Small intestine (tissue), 7 donors: ENCODE measurements around the gene STK33. TPM values are rescaled to one million over a fixed set of nuclear protein-coding genes. Genes with fewer than 3 reads are reported as not detected.

Experiments used
- DNase-seq, 2 donors: peaks; one replicate each; pipeline versions ENCODE4 v3.0.0 to v3.0.0-alpha.2; 2013
- FAIRE-seq: peaks from 2 replicates; lab custom pipeline; 2012; peaks lifted over from hg19 to GRCh38; lab: Jason Lieb, UNC
- H3K27ac ChIP-seq, 3 donors: one replicate each; pipeline ENCODE4 v1.5.1; 2013; ENCODE audit warnings: low read length in 2 of 3, mild to moderate bottlenecking in 2 of 3, control low read depth in 1 of 3, inconsistent platforms in 1 of 3, low read depth in 1 of 3, moderate library complexity in 1 of 3
- H3K27me3 ChIP-seq, 3 donors: one replicate each; pipeline ENCODE4 v1.6.1; 2013; ENCODE audit warnings: low read length in 3 of 3, inconsistent platforms in 1 of 3; ENCODE audit not compliant: control insufficient read depth in 3 of 3, insufficient read depth in 3 of 3
- H3K36me3 ChIP-seq, 3 donors: one replicate each; pipeline ENCODE4 v1.6.1; 2013; ENCODE audit warnings: low read length in 3 of 3, inconsistent platforms in 1 of 3, low read depth in 1 of 3, mild to moderate bottlenecking in 1 of 3, moderate library complexity in 1 of 3; ENCODE audit not compliant: control insufficient read depth in 3 of 3, insufficient read depth in 2 of 3
- H3K4me1 ChIP-seq, 3 donors: one replicate each; pipeline ENCODE4 v1.6.1; 2013; ENCODE audit warnings: low read length in 2 of 3, inconsistent platforms in 1 of 3, low read depth in 1 of 3, mild to moderate bottlenecking in 1 of 3, moderate library complexity in 1 of 3; ENCODE audit not compliant: control insufficient read depth in 3 of 3, insufficient read depth in 2 of 3
- H3K4me3 ChIP-seq, 3 donors: one replicate each; pipeline ENCODE4 v1.5.1; 2013; ENCODE audit warnings: low read length in 3 of 3, control low read depth in 1 of 3, inconsistent platforms in 1 of 3, low read depth in 1 of 3, mild to moderate bottlenecking in 1 of 3, moderate library complexity in 1 of 3
- H3K9me3 ChIP-seq, 2 donors: one replicate each; pipeline ENCODE4 v1.6.1; 2013; ENCODE audit warnings: low read depth in 1 of 2, low read length in 1 of 2; ENCODE audit not compliant: control insufficient read depth in 2 of 2, insufficient read depth in 1 of 2
- WGBS, 3 donors: extraction: QIAGEN DNeasy Blood & Tissue Kit; methylation state at CpG; one replicate each; pipeline ENCODE4 v1.1.7; 2013; 5-methylcytosine and 5-hydroxymethylcytosine counted together
- polyA plus RNA-seq, 4 donors: library from polyadenylated mRNA; stranded (reverse) in 3 of 4; unstranded in 1 of 4; fragments of 200-250 nt in 3 of 4; fragments of 120-200 nt in 1 of 4; gene quantifications; one replicate each; pipeline versions ENCODE4 v1.2.1 to v1.2.3, GENCODE V29; 2013
- donor health status: healthy with polysubstance abuse.
- donor health status: control.
- donor health status: control.
- donor health status: Bipolar disorder and iron deficiency.
- donor health status: healthy.

The STK33 gene
- polyA plus RNA-seq, 4 donors, result 0.89 to 5.3 (median 2.5) TPM

DNA sequence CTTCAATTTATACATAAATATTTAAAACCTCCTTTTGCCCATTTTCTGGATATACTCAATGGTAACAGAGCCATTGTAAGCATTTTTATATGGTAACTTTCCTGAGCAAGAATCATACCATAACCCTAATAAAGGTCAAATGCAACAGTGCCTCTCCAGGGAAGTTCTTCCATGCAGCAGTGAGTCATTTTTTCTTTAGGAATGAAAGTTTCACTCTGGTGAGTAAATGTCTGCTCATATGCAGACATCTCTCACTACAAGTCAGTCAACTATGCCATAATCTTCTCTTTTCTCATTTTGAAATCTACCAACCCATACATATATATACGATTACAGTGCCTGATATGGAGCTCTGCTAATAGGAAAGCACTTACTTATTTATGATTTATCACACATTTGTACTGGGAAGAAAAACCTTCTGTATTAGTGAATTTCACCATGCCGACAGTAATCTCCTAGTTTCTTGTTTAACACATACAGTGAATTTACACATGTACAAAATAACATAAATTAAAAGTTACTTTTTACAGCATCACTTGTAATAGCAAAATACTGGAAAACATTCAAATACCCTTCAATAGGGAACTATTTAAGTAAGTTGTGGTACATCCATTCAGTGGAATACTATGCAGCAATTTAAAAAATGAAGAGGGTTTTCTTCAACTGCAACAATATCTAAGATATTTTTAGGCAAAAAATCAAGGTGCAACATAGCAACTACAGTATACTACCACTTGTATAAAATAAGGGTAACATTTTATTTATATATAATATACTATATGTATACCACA lies 16.0 kb downstream of the STK33 start:
- WGBS, 3 donors, result 95 to 99% (median 97%) methylated on average over 2 of the region's 2 CpGs
- Histone ChIP-seq H3K9me3 (no peaks in the 10 kb centered on the region), H3K27ac (no peak overlapping the region), H3K27me3 (no peaks in the 10 kb centered on the region), H3K4me1 (no peaks in the 10 kb centered on the region), H3K36me3 (no peaks in the 10 kb centered on the region), H3K4me3 (no peak overlapping the region)
- peak; percentile 23 for FAIRE-seq
- DNase-seq, result no peak

DNA sequence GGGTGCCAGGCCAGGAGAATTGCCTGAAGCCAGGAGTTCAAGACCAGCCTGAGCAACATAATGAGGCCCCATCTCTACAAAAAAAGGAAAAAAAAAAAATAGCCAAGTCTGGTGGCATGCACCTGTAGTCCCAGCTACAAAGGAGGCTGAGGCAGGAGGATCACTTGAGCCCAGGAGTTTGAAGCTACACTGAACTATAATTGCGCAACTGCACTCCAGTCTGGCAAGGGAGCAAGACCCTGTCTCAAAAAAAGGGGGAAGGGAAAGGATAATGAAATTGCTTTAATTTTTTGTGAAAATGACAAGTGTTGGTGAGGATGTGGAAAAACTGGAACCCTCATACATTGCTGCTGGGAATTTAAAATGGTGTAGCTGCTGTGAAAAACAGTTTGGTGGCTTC lies 19.2 kb downstream of the STK33 start:
- FAIRE-seq, result no peak

DNA sequence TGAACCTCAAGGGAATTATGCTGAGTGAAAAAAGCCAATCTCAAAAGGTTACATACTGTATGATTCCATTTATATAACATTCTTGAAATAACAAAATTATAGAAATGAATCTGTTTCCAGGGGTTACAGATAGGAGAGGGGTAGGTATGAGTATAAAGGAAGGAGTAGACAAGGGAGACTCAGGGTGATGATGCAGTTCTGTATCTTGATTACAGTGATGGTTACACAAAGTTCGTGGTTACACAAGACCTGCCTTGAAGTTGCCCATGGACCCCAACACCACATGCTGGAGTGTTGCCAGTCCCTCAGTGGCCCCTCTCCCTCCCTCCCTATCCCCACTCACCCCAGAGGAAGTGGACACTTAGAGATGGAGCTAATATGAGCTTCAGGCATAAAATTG lies 20.3 kb downstream of the STK33 start:
- no peaks in the 10 kb centered on the region for H3K36me3 ChIP-seq
- no peaks in the 10 kb centered on the region for H3K9me3 ChIP-seq
- no peak for FAIRE-seq
- DNase-seq, result no peak
- no peaks in the 10 kb centered on the region for H3K4me1 ChIP-seq
- H3K4me3 ChIP-seq, result no peak overlapping the region
- no peaks in the 10 kb centered on the region for H3K27me3 ChIP-seq
- 81 to 92% (median 87%) methylated on average over 1 of the region's 1 CpG for WGBS, 3 donors
- H3K27ac ChIP-seq, result no peak overlapping the region

More for the DNA sequence above, 19.2 kb downstream of the STK33 start:
- H3K4me3 ChIP-seq, result no peak overlapping the region
- no peak overlapping the region for H3K27ac ChIP-seq
- no peaks in the 10 kb centered on the region for H3K4me1 ChIP-seq
- no peak for DNase-seq
- no peaks in the 10 kb centered on the region for H3K27me3 ChIP-seq
- no peaks in the 10 kb centered on the region for H3K9me3 ChIP-seq
- WGBS, 3 donors, result 95 to 100% (median 99%) methylated on average over 1 of the region's 1 CpG
- no peaks in the 10 kb centered on the region for H3K36me3 ChIP-seq

DNA sequence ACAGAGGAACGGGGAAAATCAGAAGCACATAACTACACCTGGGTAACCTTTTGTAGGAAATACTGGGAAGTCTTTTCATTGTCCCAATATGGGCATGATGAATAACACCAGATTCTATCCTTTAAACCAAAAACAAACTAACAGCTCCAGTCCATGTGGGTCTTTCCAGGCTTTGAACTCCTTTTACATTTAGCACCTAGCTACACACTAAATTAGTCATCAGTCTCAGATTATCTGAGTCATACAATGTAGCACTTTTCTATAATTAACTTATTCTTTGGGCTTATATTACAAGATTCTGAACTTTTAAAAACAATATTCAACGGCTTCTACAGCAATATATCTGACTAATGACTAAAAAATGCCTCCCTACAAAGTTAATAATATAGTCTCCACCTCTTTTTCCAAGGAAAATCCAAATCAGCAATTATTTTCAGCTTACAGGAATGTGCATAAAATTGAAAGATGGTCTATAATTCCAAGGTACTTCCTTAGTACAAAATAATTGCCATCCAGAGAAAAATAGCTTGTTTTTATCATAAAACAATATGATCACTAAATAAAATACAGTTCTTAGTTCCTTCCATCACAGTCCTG lies 26.3 kb downstream of the STK33 start:
- DNase-seq (no peak), FAIRE-seq (no peak)
- WGBS, 3 donors, result 56 to 69% (median 61%) methylated on average over 2 of the region's 2 CpGs

DNA sequence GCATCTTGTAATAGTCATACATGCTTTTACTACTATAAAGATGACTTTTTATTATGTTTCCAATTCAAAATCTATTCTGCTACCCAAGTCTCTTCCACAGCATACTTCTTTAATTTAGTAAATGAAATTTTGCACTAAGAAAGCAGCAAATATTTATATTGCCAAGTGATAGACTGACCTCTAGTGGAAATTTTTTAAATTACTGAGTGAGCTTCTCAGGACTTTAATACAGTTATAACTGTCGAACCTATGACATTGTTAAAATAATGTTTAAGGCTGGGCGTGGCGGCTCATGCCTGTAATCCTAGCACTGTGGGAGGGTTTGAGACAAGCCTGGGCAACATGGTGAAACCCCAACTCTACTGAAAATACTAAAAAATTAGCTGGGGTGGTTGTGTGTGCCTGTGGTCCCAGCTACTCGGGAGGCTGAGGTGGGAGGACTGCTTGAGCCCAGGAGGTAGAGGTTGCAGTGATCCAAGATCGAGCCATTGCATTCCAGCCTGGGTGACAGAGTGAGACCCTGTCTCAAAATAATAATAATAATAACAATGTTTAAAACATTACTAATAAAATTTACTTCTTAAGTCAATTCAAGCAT lies 27.3 kb downstream of the STK33 start:
- peak; percentile 51 to 52 for DNase-seq
- FAIRE-seq, result peak; percentile 5
- Histone ChIP-seq H3K9me3 (peaks cover 0 to 2% of the 10 kb centered on the region in 2 donors), H3K4me3 (no peak overlapping the region), H3K27ac (no peak overlapping the region), H3K27me3 (no peaks in the 10 kb centered on the region), H3K36me3 (no peaks in the 10 kb centered on the region), H3K4me1 (no peaks in the 10 kb centered on the region)
- WGBS, 3 donors, result 28 to 38% (median 35%) methylated on average over 5 of the region's 5 CpGs

More for the DNA sequence above, 26.3 kb downstream of the STK33 start:
- no peaks in the 10 kb centered on the region for H3K36me3 ChIP-seq
- no peak overlapping the region for H3K4me3 ChIP-seq
- no peak overlapping the region for H3K27ac ChIP-seq
- H3K9me3 ChIP-seq, result no peaks in the 10 kb centered on the region
- no peaks in the 10 kb centered on the region for H3K27me3 ChIP-seq
- no peaks in the 10 kb centered on the region for H3K4me1 ChIP-seq

DNA sequence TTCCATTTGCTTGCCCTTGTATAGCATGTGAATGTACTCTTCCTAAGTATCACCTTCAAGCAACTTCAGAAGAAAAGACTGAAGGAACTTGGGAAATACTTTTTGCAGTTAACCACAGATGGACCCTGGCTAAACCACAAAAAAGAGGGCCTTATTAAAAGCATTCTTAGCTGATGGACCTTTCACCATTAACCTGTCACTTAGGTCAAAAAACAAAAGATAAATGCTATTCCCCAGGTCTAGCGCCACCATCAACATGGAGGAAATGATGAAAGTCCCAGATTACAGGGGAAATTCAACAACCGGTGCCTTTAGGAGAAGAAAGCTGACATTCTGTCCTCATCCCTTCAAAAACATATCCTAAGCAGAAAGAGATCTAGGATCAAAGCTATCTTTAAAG lies 29.5 kb downstream of the STK33 start:
- H3K27me3 ChIP-seq, result no peaks in the 10 kb centered on the region
- 77 to 84% (median 84%) methylated on average over 2 of the region's 2 CpGs for WGBS, 3 donors
- no peaks in the 10 kb centered on the region for H3K4me1 ChIP-seq
- no peak overlapping the region for H3K4me3 ChIP-seq
- no peak overlapping the region for H3K27ac ChIP-seq
- no peak for DNase-seq
- FAIRE-seq, result no peak
- peaks cover 0 to 5% of the 10 kb centered on the region in 2 donors for H3K9me3 ChIP-seq
- H3K36me3 ChIP-seq, result no peaks in the 10 kb centered on the region

DNA sequence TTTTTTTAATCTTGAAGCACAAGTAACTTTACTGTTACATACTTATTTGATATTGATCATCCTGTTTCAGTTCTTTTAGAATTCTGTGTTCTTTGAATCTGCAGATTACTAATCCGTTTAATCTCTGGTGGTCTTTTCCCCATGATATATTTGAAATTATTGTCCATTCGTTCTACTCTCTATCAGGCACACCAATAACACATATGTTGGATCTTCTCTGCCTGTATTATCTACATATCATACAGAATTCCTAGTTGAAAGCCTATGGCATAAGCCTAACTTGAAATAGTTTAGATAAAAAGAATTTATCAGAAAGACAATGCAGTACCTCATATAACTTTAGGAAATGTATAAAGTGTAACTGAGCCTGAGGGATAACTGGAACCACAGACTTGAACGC lies 32.6 kb downstream of the STK33 start:
- Histone ChIP-seq H3K27me3 (no peaks in the 10 kb centered on the region), H3K9me3 (peaks cover 0 to 5% of the 10 kb centered on the region in 2 donors), H3K4me3 (no peak overlapping the region), H3K27ac (no peak overlapping the region), H3K4me1 (no peaks in the 10 kb centered on the region), H3K36me3 (no peaks in the 10 kb centered on the region)
- WGBS, 3 donors, result 85 to 93% (median 92%) methylated on average over 3 of the region's 3 CpGs
- DNase-seq (no peak), FAIRE-seq (no peak)

DNA sequence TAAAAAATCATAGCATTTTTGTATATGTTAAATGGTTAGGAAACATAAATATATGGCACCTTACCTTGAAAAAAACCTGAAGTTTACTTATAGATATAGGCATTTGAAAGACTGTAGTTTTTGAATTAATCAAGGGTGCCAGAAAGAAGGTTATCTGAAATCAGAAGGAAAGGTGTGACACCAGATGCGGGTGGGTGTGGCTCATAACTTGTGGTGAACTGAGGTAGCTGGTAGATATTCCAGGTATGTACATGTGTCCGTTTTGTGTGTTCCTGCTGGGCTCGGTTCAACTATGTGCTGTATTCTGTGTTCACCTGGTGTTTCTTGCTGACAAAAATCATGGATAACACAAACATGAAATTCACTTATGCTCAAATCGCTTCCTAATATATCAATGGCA lies 35.6 kb downstream of the STK33 start:
- H3K9me3 ChIP-seq, result peaks cover 0 to 5% of the 10 kb centered on the region in 2 donors
- H3K4me1 ChIP-seq, result no peaks in the 10 kb centered on the region
- 82 to 94% (median 88%) methylated on average over 4 of the region's 4 CpGs for WGBS, 3 donors
- H3K36me3 ChIP-seq, result no peaks in the 10 kb centered on the region
- no peak for FAIRE-seq
- DNase-seq, result no peak
- no peaks in the 10 kb centered on the region for H3K27me3 ChIP-seq
- H3K4me3 ChIP-seq, result no peak overlapping the region
- H3K27ac ChIP-seq, result no peak overlapping the region
